LHCN-M2 (cell line): ENCODE data around the gene SLC6A17. TPM values are rescaled to one million over a fixed set of nuclear protein-coding genes. Genes with fewer than 3 reads are reported as not detected.

Experiments
- DNase-seq: peaks from one replicate; pipeline ENCODE4 v3.0.0-alpha.2; 2012; ENCODE audit warnings: low read depth
- total RNA-seq: library from RNA; depleted of rRNA; stranded (reverse); fragments of >200 nt; gene quantifications from 2 replicates; pipeline ENCODE4 v1.2.3, GENCODE V29; 2014

Gene SLC6A17
- total RNA-seq, 1 experiment from 2014 or later, result 0.23 TPM

DNA sequence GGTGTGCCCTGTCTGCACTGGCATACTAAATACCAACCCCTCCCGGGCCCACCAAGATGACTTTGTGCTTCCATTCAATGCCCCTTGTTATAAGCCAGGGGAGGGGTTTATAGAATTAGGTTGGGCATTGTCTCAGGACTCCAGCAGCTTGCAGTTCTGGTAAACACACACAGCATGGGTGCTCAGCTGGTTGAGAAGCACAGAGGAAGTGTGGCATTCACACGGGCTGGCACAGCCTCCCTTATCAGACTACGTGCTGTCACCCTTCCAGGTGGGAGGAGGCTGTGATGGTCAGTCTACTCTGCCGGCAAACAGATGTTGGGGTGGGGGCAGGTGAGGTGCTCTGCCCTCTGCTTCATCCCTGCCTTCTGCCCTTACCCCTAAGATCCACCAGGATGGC lies 15.0 kb upstream of the SLC6A17 start:
- no peak for DNase-seq

DNA sequence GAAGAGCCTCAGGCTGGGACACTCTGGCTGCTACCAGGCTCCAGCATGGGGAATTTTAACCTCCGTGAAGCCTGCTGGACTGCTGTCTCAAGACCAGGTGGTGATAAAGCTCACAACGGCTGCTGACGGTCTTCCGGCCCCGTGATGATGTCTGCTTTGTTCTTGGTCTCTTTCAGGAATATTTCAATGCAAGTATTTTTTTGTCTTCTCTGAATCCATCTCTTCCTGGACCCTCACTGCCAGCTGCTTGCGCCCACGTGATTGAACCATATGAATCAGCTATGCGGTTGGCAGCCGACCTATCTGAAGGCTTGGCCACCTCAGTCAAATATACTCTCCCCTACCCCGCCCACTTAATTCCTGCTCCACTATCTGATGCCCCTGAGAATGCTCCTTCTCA lies 14.6 kb upstream of the SLC6A17 start:
- DNase-seq, result no peak

DNA sequence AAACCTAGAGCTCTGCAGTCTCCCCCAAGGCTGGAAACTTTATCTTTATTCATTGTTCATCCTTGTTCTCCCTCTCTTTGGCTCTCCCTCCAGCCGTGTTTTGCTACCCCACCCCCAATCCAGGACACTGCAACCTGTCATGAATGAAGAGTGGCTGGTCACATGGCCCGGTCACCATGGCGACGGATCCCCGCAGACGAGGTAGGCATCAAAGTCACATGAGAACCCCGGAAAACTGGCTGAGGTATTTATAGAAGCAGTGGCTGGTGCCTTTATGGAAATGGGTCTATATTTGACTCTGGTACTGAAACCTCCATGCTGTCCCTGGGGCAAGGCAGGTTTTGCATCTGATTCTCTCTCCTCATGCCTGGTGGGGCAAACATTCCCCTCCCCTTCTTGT lies 13.4 kb upstream of the SLC6A17 start:
- DNase-seq, result no peak

DNA sequence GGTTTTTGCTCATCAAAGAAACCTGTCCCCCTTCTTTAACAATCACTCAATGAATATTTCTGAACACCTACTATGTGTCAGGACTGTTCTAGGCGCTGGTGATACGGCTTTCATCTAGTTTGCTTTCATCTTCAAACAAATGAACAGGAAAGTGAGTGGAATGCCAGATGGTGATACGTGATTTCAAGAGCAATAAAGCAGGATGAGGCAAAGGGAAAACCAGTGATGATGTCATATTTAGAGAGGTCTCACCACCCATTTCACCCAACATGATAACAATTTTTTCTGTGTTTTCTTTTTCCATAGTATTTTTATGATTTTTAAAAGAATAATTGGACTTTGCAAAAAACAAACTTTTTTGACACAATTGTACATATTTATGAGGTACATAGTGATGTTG lies 11.3 kb upstream of the SLC6A17 start:
- DNase-seq, result no peak

DNA sequence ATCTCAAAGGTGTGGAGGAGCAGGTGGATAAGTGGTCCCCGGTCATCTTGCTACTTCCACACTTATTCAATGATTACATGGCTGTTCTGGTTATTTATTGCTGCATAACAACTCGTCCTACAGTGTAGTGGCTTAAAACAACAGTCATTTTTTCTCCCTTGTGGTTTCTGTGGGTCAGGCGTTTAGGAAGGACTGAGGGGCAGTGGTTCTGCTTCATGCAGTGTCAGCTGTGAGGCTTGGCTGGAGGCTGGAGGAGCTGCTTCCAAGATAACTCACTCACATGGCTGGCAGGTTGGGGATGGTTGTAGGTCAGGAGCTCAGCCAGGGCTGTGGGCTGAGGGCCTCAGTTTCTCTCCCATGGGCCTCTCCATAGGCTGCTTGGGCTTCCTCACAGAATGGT lies 5.9 kb upstream of the SLC6A17 start:
- DNase-seq, result no peak

DNA sequence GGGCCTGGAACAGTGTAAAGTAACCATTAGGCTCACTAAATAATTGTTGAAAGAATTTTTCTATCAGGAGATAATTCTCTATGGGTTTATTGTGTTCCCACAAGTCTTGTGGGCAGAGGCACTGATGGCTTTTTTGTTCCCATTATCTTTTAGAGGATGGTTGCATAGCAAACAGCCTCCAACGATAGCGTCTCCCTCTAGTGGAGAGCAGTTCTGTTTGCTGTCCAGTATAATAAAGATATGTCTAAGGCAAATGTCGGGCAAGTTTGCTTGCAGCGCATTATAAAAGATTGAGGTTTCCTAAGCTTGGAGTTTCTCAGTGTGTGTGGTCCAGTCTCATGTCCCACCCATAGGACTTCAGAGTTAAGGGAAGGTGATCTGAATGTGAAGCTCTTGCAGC lies 1.3 kb upstream of the SLC6A17 start:
- DNase-seq, result no peak

DNA sequence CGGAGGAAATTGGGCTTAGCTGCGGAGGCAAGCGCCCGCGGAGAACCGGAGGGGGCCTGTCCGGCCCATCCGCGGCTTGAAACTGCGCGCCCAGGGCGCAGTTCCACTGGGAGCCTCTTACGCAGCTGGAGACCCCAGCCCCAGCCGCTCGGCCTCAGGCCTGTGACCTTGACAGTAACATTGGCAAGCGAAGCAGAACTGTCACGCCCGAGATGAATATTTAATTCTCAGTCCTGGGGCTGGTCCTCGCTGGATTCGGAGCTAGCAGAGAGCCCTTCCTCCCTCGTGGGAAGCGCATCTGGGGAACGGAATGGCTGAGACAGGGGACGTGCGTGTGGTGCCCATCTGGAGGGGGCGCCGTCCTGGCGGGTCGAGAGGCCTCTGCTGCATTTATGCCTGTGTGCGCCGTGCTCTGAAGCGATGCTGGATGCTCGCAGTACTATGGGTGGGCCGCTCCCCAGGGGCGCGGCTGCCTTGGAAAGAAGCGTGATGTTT lies 928 bp downstream of the SLC6A17 start:
- no peak for DNase-seq

DNA sequence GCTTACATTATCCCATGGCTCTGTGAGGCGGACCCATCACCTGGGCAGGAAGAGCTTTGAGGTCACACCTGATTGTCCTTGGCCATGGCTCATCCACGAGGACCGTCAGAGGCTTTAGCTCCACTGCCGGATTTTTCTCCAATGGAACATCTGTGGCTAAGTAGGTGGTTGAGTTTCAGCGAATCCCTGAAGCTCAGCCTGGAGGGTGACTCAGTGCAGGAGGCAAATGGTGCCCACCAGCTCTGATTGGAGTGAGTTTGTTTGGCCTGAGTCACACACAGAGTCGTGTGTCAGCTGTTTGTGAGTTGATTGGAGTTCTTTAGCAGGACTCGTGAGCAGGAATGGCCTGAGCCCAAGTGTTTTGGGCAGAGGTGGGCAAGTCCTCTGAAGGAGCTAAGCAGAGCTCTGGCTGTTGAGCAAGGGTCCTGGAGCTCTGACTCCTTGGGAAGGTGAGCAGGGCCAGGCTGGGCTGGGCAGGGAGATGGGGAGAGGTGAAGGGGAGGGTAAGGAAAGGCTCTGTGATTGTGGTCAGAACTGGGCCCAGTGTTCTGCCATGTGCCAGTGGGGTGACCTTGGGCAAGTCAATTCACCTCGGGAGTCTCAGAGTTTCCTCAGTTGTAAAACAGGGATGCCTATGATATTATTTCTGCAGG lies 2.0 kb downstream of the SLC6A17 start:
- peak; percentile 75 for DNase-seq

DNA sequence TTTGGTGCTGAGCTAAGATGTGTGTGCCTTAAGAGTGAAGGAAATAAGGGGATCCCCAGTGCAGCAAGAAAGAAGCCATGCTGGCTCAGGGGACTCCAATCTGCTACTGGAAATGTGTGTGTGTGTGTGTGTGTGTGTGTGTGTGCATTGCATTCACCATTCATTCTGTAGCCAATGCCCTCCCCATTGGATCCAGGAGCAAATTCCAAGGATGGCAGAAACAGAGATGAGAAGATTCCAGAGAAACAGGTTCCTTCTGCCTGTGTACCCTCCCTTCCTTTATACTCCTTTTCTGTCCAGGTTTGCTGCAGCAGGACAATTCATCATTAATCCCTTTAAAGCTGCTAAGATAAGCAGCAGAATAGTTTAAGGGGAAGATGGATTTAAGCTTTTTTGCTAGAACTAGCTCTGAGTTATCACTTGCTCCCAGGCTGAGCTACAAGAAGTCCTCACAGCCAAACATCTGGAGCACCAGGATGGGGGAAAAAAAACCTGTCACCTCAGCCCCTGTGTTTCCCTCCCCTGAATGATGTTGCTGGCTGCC lies 3.2 kb downstream of the SLC6A17 start:
- DNase-seq, result no peak

DNA sequence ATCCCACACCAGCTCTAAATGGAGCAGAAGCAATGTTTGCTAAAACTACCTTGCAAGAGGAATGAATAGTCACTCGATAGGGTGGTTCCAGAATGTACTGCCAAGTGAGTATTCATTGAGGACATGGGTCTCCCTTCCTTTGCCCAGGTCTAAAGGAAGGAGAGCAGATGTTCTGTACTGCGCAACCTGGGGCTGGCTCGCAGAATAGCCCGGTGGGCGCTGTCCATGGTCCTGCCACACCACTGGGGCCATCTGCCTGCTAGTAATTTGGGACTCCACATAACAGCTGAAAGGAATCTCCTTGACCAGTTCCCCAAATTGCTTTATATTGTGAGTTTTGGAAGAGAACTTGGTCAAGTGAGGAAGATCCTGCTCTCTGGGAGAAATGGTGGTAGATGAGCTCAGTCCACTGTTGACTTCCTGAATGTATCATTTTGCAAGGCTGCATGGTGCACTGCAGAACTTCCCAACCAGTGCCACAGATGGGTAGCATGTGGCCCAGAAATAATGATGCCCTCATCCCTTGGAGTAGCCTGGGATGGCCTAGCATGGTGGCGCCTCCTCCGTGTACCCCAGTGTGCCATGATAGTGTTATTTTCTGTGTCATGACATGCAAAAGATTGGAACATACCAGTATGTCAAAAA lies 5.7 kb downstream of the SLC6A17 start:
- peak; percentile 45 for DNase-seq

DNA sequence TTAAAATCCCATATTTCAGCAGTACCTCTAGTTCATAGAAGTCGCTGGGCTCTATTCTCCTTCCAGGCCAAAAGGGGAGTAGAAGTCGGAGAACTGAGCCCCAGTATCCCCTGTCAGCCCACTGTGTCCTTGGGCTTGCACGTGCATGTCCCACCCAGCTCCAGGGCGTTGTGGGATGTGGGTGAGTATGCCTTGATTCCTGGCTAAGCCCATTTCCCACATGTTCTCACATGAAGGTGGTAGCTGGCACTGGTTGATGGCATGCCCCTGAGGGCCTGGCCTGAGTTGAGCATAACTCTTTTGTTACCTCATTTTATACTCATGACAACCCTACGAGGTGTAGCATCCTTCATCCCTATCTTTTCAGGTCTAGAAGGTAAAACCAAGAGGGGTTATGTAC lies 8.0 kb downstream of the SLC6A17 start:
- no peak for DNase-seq

DNA sequence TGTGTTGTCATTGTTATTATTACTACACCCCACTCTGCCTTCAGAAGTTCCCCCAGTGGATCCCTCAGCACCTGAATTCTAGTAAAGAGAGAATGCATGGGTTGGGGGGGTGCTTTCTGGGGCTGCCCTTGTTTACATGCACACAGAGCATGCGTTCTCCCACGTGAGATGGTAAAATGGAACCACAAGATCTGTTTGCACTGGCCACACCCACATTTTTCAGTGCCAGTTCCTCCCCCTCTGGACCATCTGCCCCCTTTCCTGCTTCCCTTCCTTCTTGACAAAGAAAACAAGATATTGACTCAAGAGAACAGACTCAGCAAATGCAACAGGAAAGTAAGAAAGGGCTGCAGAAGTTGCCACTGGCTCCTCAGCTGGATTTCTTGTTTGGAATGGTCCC lies 8.9 kb downstream of the SLC6A17 start:
- no peak for DNase-seq

DNA sequence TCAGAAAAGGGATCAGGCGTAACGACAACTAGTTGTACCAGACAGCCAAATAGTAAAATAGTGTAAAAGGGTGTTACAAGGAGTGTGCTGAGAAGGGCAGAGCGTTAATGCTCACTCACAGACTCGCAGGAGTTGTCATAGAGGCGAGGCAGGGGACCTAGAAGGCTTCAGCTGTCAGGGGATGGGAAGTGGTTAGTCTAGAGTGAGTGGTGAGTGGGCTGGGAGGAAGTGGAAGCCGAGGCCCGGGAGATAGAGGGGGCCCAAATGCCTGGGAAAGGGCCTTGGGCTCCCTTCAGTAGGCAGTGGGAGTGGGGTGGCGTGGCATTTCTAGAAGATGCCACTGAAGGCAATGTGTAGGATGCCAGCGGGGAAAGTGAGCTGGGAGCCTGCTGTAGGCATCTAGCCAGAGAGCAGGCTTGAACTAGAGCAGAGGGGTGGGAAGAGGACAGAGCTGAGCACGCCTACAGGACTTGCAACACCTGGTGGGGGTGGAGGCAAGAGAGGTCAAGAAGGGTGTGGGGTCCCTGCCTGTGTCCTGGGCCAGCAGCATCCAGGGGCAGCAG lies 10.3 kb downstream of the SLC6A17 start:
- no peak for DNase-seq

DNA sequence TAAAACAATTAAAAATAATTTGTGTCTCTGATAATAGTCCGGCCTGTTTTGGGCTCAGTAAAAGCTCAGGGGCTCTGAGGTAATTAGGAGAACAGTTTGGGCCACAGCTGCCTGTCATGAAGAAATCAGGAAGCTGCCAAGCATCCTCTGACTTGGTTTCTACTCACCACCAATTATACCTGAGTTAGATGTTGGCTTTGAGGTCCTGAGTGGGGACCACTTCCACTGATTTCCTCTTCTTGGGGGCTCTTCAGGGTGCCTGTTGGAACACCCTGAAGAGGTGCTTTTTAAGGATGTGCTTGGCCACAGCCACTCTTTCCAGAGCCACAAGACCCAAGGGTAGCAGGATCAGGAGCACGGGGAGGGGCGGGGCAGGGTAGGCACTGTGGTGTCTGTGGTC lies 10.9 kb downstream of the SLC6A17 start:
- no peak for DNase-seq

DNA sequence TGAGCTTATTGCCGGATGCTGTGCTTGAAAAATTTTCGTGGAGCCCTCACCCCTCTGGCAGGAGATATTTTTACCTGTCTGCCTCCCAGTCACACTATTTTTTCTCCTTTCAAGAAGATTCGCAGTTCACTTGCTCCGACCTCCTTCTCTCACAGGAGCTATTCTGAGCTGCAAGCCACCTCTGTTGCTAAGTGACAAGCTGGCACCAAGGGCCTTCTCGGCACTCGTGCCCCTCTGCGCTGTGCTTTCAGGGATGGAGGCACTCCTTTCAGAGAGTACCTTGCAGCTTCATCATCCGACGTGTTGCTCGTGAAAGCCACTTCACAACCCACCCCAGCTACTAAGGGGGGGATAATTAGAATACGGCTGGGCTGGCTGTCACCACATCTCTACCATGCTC lies 11.6 kb downstream of the SLC6A17 start:
- no peak for DNase-seq

DNA sequence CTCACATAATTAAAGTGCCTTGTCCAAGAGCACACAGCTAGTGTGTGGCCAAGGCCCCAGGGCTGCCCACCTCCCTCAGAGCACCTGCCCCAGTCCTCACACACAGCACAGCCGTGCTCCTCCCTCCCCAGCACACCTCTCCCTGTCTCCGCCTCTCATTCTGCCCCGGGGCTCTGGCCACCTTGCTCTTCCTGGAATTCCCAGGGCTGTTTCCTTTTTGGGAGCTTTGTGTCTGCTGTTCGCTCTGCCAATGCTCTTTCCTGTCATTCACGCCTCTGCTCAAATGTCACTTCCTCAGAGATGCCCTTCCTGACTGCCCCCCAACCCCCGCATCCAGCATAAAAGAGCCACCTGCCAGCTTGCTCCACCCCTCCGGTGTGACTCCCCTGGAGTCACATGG lies 13.3 kb downstream of the SLC6A17 start:
- DNase-seq, result no peak

DNA sequence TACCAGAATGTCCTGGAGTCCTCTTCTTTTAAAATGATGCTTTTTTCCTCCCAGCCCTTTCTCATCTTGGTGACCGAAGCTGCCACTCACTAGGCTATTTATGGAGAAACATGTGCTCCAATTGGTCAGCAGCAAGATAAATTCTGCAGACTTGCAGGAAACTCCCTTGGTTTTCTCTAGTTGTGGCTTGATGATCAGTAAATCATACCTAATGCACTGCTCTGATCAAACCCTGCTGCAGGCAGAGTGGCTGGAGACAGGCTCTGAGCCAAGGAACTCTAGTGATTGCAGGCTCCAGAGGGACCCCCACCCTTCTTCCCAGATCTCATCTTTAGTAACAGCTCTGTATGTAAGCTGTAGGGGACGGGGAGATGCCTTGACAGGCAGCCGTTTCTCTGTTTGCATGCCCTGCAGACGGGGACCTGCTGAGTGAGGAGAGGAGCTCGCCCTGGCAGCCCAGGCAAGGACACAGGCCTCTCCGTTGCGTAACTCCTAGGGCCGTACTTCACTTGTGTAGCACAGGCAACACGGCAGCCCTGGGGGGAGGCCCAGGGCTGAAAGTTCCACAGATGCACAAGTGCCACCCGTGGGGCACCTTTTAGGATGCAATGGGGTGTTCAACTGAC lies 14.5 kb downstream of the SLC6A17 start:
- DNase-seq, result no peak

DNA sequence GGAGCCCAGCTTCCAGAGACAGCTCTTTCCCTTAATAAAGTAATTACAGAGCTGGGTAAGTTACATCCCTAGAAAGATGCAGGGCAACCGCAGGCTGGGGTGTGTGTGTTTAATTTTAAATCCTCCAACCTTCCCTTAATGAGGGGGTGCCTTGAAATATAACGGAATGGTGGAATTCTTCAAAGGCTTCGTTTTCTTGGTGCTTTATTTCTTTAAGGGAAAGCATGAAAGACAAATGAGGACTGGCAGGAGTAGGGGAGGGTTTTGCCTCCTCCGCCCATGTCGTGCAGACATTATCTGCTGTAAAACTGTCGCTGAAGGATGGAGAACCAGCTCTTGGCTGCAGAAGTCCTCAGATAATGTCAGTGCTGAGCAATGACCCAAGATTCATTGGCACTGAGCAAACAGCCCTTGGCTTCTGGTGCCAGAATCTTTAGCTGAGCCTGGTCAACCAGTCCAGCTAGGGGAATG lies 15.5 kb downstream of the SLC6A17 start:
- DNase-seq, result no peak

DNA sequence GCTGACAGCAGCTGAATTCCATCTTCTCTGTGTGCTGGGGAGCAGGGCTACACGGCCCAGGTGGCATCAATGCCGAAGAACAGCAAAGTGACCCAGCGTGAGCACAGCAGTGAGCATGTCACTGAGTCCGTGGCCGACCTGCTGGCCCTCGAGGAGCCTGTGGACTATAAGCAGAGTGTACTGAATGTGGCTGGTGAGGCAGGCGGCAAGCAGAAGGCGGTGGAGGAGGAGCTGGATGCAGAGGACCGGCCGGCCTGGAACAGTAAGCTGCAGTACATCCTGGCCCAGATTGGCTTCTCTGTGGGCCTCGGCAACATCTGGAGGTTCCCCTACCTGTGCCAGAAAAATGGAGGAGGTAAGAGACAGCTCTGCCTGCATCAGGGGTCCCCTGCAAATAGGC lies 16.6 kb downstream of the SLC6A17 start:
- no peak for DNase-seq

DNA sequence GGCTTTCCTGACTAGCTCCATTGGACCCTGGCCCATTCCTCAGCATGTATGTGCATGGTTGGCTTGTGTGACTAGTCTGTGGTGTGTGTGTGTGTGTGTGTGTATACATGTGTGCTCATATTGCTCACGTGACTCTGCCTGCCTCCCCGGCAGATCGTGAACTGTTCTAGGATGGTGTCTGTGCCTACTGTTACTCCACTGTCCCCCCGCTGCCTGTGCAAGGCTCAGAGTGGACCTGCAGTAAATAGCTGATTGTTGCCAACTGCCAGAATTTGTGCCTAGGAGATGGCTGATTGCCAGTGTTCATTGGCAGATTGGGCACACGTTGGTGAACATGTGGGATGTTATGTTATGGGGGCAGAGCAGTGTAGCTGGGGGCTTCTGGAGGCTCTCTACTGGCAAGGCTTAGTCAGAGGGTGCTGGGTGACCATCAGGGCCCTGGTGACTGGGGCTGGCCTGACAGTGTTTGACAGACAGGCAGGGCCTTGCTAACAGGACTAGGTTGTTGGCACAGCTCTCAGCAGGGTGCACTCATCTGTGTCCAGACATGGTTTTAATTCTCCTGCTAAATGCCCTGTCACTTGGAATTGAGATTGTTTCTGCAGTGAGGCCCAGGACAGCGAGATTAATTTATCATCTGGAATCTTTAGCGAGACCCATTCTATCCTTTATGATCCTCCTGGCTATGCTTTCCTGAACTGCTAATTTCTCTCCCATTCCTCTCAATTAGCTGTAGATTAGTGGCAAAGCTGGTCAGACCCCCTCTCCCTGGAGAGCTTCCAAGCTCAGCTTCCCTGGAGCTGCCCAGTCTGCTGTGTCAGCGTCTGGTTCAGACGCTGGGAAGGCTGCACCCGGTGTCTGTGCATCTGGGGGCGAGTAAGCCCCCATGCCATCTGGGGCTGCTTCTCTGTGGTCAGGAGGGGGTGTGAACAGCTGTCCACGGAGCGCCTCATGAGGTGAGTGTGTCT lies 20.8 kb downstream of the SLC6A17 start:
- peak; percentile 14 for DNase-seq

DNA sequence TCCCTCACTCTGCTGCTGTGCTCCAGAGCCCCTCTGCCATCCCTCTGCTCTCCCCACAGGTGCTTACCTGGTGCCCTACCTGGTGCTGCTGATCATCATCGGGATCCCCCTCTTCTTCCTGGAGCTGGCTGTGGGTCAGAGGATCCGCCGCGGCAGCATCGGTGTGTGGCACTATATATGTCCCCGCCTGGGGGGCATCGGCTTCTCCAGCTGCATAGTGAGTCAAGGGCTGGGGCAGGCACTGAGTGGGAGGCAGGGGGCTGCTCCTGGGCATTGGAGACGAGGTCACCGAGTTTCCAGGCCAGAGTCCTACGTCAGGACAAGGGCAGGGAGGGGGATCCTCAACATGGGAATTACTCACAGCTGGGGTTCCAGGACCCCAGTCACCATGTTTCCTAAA lies 21.7 kb downstream of the SLC6A17 start:
- no peak for DNase-seq
